Mesangial cell (primary cell): ENCODE measurements around the gene GUCY2F. TPM values are rescaled to one million over a fixed set of nuclear protein-coding genes. Genes with fewer than 3 reads are reported as not detected.

Source experiments
- total RNA-seq: library from RNA; depleted of rRNA; stranded (reverse); fragments of >200 nt; gene quantifications from 2 replicates; pipeline ENCODE4 v1.2.3, GENCODE V29; 2015

Gene GUCY2F
- not detected in 2 replicates for total RNA-seq

DNA sequence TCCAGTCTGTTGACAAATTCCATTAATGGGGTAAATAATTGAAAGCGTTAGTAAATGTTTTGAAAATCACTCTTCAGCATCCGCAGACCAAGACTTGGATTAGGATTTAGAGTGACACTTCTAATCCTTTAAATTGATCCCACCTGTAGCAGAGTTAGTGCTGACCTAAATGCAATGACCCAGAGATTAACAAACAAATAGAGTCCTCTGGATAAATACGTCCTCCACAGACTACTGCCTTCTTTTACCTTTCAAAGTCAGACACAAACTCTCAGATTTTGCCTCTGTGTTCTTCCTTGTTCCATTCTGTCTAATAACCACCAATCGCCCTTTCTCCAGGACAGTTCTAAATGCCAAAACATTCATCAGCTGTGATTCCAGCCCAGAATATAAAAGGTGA is at the start of gene GUCY2F:
TSS of gene GUCY2F (minus strand) at position 101 of the 400 bp plus-strand sequence. CDS start 6,150 bp downstream, outside the sequence.

Other genes with a start within 250 kb of the GUCY2F start
- 2.0 and 4.1 TPM in 2 replicates for gene NXT2, start 54.8 kb upstream of the GUCY2F start, total RNA-seq
- gene KCNE5, start 143.1 kb upstream of the GUCY2F start, total RNA-seq = 0.13 TPM in 1 of 2 replicates, not detected in the other